ENCODE results near the gene TLCD3B.

Gene TLCD3B

DNA sequence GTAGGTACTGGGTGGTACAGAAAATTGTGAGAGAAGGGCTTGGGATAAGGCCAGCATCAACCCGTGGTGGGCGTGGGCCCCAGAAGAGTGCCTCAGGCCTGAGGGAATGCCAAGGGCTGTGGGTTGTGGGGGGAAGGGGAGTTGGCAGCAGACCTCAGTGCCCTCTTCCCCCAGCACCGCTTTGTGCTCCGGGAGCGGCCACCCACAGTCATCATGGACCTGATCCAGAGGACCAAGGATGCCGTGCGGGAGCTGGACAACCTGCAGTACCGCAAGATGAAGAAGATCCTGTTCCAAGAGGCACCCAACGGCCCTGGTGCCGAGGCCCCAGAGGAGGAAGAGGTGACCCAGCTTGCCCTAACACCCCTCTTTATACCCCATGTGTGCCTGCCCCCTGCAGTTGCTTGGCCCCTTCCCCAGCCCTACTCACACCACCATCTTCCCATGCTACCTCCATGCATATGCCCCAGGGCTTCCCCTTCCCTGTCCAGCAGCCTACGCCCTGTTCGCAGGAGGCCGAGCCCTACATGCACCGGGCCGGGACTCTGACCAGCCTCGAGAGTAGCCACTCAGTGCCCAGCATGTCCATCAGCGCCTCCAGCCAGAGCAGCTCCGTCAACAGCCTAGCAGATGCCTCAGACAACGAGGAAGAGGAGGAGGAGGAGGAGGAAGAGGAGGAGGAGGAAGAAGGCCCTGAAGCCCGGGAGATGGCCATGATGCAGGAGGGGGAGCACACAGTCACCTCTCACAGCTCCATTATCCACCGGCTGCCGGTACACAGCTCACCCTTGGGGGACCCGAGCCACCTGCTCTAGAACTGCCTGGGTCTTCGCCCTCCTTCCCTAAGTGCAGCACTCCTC, 48.3 kb downstream of the TLCD3B start:
- no peak for DNase-seq
- in situ Hi-C loops (cut with HindIII; ENCODE audit: low pct_ligation_motif_present, low pct_unique_long_range_greater_than_20kb, low sequenced_read_pairs) = no loop called here

GRCh38 chr16:29978564-29979270, 52.4 kb downstream of the TLCD3B start:
- in situ Hi-C loops (cut with HindIII; ENCODE audit: low pct_ligation_motif_present, low pct_unique_long_range_greater_than_20kb, low sequenced_read_pairs) = no loop called here
- no peak for DNase-seq

GRCh38 chr16:29978081-29978480, 53.0 kb downstream of the TLCD3B start:
- no peak for DNase-seq
- in situ Hi-C loops (cut with HindIII; ENCODE audit: low pct_ligation_motif_present, low pct_unique_long_range_greater_than_20kb, low sequenced_read_pairs) = no loop called here

DNA sequence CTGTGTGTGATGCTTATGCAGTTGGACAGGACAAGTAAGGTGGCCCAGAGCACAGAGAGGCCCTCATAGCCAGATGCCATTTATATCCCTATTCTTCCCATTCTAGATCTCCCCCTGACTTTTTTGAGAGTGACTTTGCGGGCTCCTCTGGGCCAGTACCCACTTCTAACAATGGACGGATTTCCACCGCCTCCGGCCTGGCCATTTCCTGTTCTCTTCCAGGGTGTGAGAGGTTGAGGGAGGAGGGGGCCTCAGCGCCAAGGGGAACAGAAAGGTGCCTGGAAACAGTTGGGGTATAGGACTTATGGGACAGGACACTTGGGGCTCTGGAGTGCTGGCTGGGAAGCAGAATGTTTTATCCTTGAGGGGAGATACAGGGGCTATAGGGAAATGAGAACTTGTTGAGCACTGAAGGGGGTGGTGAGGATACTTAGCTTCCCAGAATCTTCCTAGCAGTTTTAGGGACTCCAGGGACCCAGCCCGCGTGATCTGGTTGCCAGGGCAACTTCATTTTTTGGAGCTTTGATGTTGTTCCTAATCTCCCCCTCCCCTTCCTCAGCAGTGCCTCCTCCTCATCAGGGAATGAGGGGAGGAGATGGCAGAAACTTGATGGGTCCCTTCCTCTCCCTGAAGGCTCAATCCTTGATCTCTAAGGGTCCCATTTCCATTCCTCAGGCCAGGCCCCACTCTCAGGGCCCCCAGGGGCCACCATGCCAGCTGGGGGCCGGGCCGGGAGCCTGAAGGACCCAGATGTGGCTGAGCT, 53.8 kb downstream of the TLCD3B start:
- no peak for DNase-seq
- in situ Hi-C loops (cut with HindIII; ENCODE audit: low pct_ligation_motif_present, low pct_unique_long_range_greater_than_20kb, low sequenced_read_pairs) = no loop called here

GRCh38 chr16:29975811-29976511, 55.1 kb downstream of the TLCD3B start:
- in situ Hi-C loops (cut with HindIII; ENCODE audit: low pct_ligation_motif_present, low pct_unique_long_range_greater_than_20kb, low sequenced_read_pairs) = no loop called here
- no peak for DNase-seq

- in situ Hi-C loops (cut with HindIII; ENCODE audit: low pct_ligation_motif_present, low pct_unique_long_range_greater_than_20kb, low sequenced_read_pairs) = no loop called here
- DNase-seq = no peak
These were observed 55.9 kb downstream of the TLCD3B start for GRCh38 chr16:29975134-29975538.

Measured in ACHN (cell line).